Neural progenitor cell (in vitro differentiated cells): ENCODE measurements around the gene PEBP1. TPM values are rescaled to one million over a fixed set of nuclear protein-coding genes. Genes with fewer than 3 reads are reported as not detected.
"Not testable (repeated sequence)": the region's sequence is repeated elsewhere in the genome, so short reads cannot be mapped to it uniquely, and the experiment has no call there.

Source experiments
- DNase-seq: peaks from one replicate; pipeline ENCODE4 v3.0.0-alpha.2; 2016; ENCODE audit warnings: low spot score
- H2AFZ ChIP-seq: fragments of 200-600 bp; sonication (generic); replicated peaks from 2 replicates; pipeline ENCODE4 v1.6.1; 2016; ENCODE audit warnings: antibody characterized with exemption
- H3F3A ChIP-seq: fragments of 200-600 bp; sonication (generic); 2 replicates; pipeline ENCODE4 v1.6.1; 2016; ENCODE audit warnings: antibody characterized with exemption, low read depth
- H3K27ac ChIP-seq: fragments of 200-600 bp; sonication (generic); 2 replicates; pipeline ENCODE4 v1.5.1; 2016; ENCODE audit warnings: mild to moderate bottlenecking
- H3K27me3 ChIP-seq: fragments of 200-600 bp; sonication (generic); 2 replicates; pipeline ENCODE4 v1.6.1; 2016; ENCODE audit warnings: mild to moderate bottlenecking, moderate library complexity
- H3K36me3 ChIP-seq: fragments of 200-600 bp; sonication (generic); 2 replicates; pipeline ENCODE4 v1.5.1; 2016
- H3K4me1 ChIP-seq: fragments of 200-600 bp; sonication (generic); 2 replicates; pipeline ENCODE4 v1.6.1; 2016; ENCODE audit warnings: mixed run types
- H3K4me2 ChIP-seq: fragments of 200-600 bp; sonication (generic); 2 replicates; pipeline ENCODE4 v1.6.1; 2016
- H3K4me3 ChIP-seq: fragments of 200-600 bp; sonication (generic); 2 replicates; pipeline ENCODE4 v1.5.1; 2016
- H3K79me2 ChIP-seq: fragments of 200-600 bp; sonication (generic); 2 replicates; pipeline ENCODE4 v1.6.1; 2016; ENCODE audit warnings: low read depth
- H3K9ac ChIP-seq: fragments of 200-600 bp; sonication (generic); 2 replicates; pipeline ENCODE4 v1.6.1; 2016
- H3K9me3 ChIP-seq: fragments of 200-600 bp; sonication (generic); 2 replicates; pipeline ENCODE4 v1.5.1; 2016; ENCODE audit warnings: low read depth
- H4K20me1 ChIP-seq: fragments of 200-600 bp; sonication (generic); 2 replicates; pipeline ENCODE4 v1.6.1; 2016; ENCODE audit warnings: low read depth
- H3K27ac Mint-ChIP-seq: 3 replicates; pipeline ENCODE4 v1.8.0; 2021; ENCODE audit warnings: mixed read lengths
- H3K27me3 Mint-ChIP-seq: 2 replicates; pipeline ENCODE4 v1.8.0; 2022; ENCODE audit warnings: low read depth, mild to moderate bottlenecking, inconsistent platforms, moderate library complexity, mixed read lengths; ENCODE audit not compliant: insufficient read depth
- H3K36me3 Mint-ChIP-seq: 3 replicates; pipeline ENCODE4 v1.8.0; 2021; ENCODE audit warnings: mixed read lengths
- H3K4me1 Mint-ChIP-seq: 3 replicates; pipeline ENCODE4 v1.8.0; 2021; ENCODE audit warnings: mixed read lengths
- H3K4me3 Mint-ChIP-seq: 3 replicates; pipeline ENCODE4 v1.8.0; 2021; ENCODE audit warnings: mild to moderate bottlenecking, moderate library complexity, mixed read lengths
- H3K9me3 Mint-ChIP-seq: 3 replicates; pipeline ENCODE4 v1.8.0; 2020; ENCODE audit warnings: mixed read lengths
- EZH2 ChIP-seq: fragments of 200-600 bp; sonication (generic); IDR thresholded peaks from 2 replicates; pipeline ENCODE4 v1.6.1; 2017; ENCODE audit warnings: antibody characterized with exemption, mild to moderate bottlenecking, moderate library complexity
- EZH2phosphoT487 ChIP-seq: fragments of 200-600 bp; sonication (generic); IDR thresholded peaks from 2 replicates; pipeline ENCODE4 v1.6.1; 2017; ENCODE audit warnings: antibody characterized with exemption
- total RNA-seq: library from RNA; depleted of rRNA; stranded (reverse); fragments of >200 nt; gene quantifications from 2 replicates; pipeline ENCODE4 v1.2.3, GENCODE V29; 2015; ENCODE audit warnings: low replicate concordance
- TF ChIP-seq, protein P1 (sequence below): fragments of 200-600 bp; sonication (generic); IDR thresholded peaks from 2 replicates; pipeline ENCODE4 v1.5.1; 2017; ENCODE audit warnings: antibody characterized with exemption, mild to moderate bottlenecking

PEBP1 gene
- total RNA-seq, 1 donor from 2014 or later: 266 TPM

GRCh38 chr12:118126119-118126757 lies 9.7 kb upstream of the PEBP1 start:
- Histone ChIP-seq H2AFZ (no peak overlapping the region), H3K4me1 (no peaks in the 10 kb centered on the region), H3K36me3 (no peaks in the 10 kb centered on the region), H3F3A (peaks cover 4% of the 10 kb centered on the region), H3K27ac (no peak overlapping the region), H3K9ac (no peak overlapping the region), H3K4me3 (no peak overlapping the region), H3K9me3 (no peaks in the 10 kb centered on the region), H4K20me1 (no peaks in the 10 kb centered on the region), H3K79me2 (no peaks in the 10 kb centered on the region), H3K4me2 (no peak overlapping the region), H3K27me3 (no peaks in the 10 kb centered on the region)
- no peaks in the 10 kb centered on the region for H3K4me1 Mint-ChIP-seq
- no peak overlapping the region for H3K27ac Mint-ChIP-seq
- H3K27me3 Mint-ChIP-seq: peaks cover 2% of the 10 kb centered on the region
- no peak for TF ChIP-seq EZH2
- TF ChIP-seq, protein P1, sequence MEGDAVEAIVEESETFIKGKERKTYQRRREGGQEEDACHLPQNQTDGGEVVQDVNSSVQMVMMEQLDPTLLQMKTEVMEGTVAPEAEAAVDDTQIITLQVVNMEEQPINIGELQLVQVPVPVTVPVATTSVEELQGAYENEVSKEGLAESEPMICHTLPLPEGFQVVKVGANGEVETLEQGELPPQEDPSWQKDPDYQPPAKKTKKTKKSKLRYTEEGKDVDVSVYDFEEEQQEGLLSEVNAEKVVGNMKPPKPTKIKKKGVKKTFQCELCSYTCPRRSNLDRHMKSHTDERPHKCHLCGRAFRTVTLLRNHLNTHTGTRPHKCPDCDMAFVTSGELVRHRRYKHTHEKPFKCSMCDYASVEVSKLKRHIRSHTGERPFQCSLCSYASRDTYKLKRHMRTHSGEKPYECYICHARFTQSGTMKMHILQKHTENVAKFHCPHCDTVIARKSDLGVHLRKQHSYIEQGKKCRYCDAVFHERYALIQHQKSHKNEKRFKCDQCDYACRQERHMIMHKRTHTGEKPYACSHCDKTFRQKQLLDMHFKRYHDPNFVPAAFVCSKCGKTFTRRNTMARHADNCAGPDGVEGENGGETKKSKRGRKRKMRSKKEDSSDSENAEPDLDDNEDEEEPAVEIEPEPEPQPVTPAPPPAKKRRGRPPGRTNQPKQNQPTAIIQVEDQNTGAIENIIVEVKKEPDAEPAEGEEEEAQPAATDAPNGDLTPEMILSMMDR: no peak
- no peak for TF ChIP-seq EZH2phosphoT487
- H3K4me3 Mint-ChIP-seq: no peak overlapping the region
- H3K36me3 Mint-ChIP-seq: peaks cover 4% of the 10 kb centered on the region
- peaks cover 2% of the 10 kb centered on the region for H3K9me3 Mint-ChIP-seq
- no peak for DNase-seq

GRCh38 chr12:118127867-118128266 lies 8.1 kb upstream of the PEBP1 start:
- Histone ChIP-seq H3K36me3 (no peaks in the 10 kb centered on the region), H3K9ac (no peak overlapping the region), H2AFZ (no peak overlapping the region), H3K27me3 (no peaks in the 10 kb centered on the region), H3K27ac (no peak overlapping the region), H3K4me2 (no peak overlapping the region), H3K4me1 (no peaks in the 10 kb centered on the region), H3K79me2 (no peaks in the 10 kb centered on the region), H3F3A (no peaks in the 10 kb centered on the region), H4K20me1 (no peaks in the 10 kb centered on the region), H3K9me3 (no peaks in the 10 kb centered on the region), H3K4me3 (no peak overlapping the region)
- H3K4me3 Mint-ChIP-seq: no peak overlapping the region
- peaks cover 2% of the 10 kb centered on the region for H3K9me3 Mint-ChIP-seq
- peaks cover 4% of the 10 kb centered on the region for H3K4me1 Mint-ChIP-seq
- TF ChIP-seq EZH2 (no peak), EZH2phosphoT487 (no peak)
- TF ChIP-seq, protein P1: no peak
- peaks cover 2% of the 10 kb centered on the region for H3K27me3 Mint-ChIP-seq
- no peak overlapping the region for H3K27ac Mint-ChIP-seq
- DNase-seq: no peak
- peaks cover 4% of the 10 kb centered on the region for H3K36me3 Mint-ChIP-seq

- H3F3A ChIP-seq, H3K9me3 Mint-ChIP-seq, H3K79me2 ChIP-seq, H2AFZ ChIP-seq, H3K27ac ChIP-seq, H3K27ac Mint-ChIP-seq, H4K20me1 ChIP-seq, H3K27me3 ChIP-seq, H3K4me3 Mint-ChIP-seq, H3K4me1 ChIP-seq, H3K9me3 ChIP-seq, H3K4me3 ChIP-seq, H3K4me1 Mint-ChIP-seq, H3K36me3 ChIP-seq, H3K9ac ChIP-seq, DNase-seq, H3K36me3 Mint-ChIP-seq, H3K27me3 Mint-ChIP-seq, H3K4me2 ChIP-seq: not testable (repeated sequence)
These were observed 6.5 kb upstream of the PEBP1 start for GRCh38 chr12:118129436-118129835.

DNA sequence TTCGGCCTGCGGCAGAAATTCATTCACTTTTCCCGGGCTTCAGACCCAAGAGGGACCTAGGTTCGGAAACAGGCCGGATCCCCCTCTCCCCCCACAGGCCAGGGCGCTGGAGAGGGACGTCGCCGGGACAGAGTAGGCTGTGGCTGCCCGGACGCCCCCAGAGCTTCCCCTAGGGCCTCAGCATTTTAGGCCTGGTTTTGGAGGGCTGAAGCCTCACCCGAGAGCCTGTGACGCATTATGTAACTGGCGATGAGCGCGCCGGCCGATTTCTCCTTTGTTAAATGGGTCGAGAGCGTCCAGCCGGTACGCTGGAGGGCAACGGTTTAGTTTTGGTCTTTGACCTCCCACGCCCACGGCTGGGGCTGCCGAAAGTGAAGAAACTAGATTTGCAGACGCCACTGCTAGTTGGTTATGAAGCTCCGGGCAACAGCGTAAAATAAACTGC lies 657 bp downstream of the PEBP1 start:
- Histone ChIP-seq H3F3A (no peaks in the 10 kb centered on the region), H3K9ac (peak overlapping the region; percentile 71), H4K20me1 (peaks cover 19% of the 10 kb centered on the region), H3K36me3 (no peaks in the 10 kb centered on the region), H3K4me3 (peak overlapping the region; percentile 69), H3K27me3 (no peaks in the 10 kb centered on the region), H3K9me3 (no peaks in the 10 kb centered on the region), H3K79me2 (peaks cover 35% of the 10 kb centered on the region), H3K4me2 (peak overlapping the region; percentile 89), H3K27ac (no peak overlapping the region), H2AFZ (peak overlapping the region; percentile 68), H3K4me1 (no peaks in the 10 kb centered on the region)
- H3K9me3 Mint-ChIP-seq: no peaks in the 10 kb centered on the region
- TF ChIP-seq EZH2 (no peak), EZH2phosphoT487 (no peak)
- TF ChIP-seq, protein P1: no peak
- DNase-seq: peak; percentile 68
- H3K27ac Mint-ChIP-seq: peak overlapping the region; percentile 86
- peak overlapping the region; percentile 88 for H3K4me3 Mint-ChIP-seq
- peaks cover 18% of the 10 kb centered on the region for H3K4me1 Mint-ChIP-seq
- peaks cover 19% of the 10 kb centered on the region for H3K36me3 Mint-ChIP-seq
- H3K27me3 Mint-ChIP-seq: peaks cover 6% of the 10 kb centered on the region
